ENCODE results near the gene SH3PXD2A.

Gene SH3PXD2A

GRCh38 chr10:103881416-103882284 lies 26.3 kb upstream of the SH3PXD2A start:
- Histone ChIP-seq H3K79me2 (ENCODE audit: insufficient read depth, low read depth) (no peaks in the 10 kb centered on the region), H3K4me1 (ENCODE audit: low read depth, poor library complexity, severe bottlenecking) (no peaks in the 10 kb centered on the region), H3K9ac (no peak overlapping the region), H3K27me3 (ENCODE audit: insufficient read depth, low read depth) (no peaks in the 10 kb centered on the region), H4K20me1 (ENCODE audit: insufficient read depth) (no peaks in the 10 kb centered on the region), H2AFZ (ENCODE audit: low read depth) (no peak overlapping the region), H3K4me2 (no peak overlapping the region), H3K36me3 (ENCODE audit: insufficient read depth) (no peaks in the 10 kb centered on the region), H3K27ac (no peak overlapping the region), H3K4me3 (IDR thresholded peaks at IDR 0.05; ENCODE audit: insufficient read depth, low read depth, low read length) (no peak overlapping the region)
- no peak for TF ChIP-seq CTCF (conservative IDR thresholded peaks at IDR 0.05; ENCODE audit: low read depth, low read length)

GRCh38 chr10:103879831-103880230 lies 24.5 kb upstream of the SH3PXD2A start:
- TF ChIP-seq CTCF (conservative IDR thresholded peaks at IDR 0.05; ENCODE audit: low read depth, low read length): no peak

GRCh38 chr10:103879409-103879808 lies 24.0 kb upstream of the SH3PXD2A start:
- Histone ChIP-seq H3K4me1 (ENCODE audit: low read depth, poor library complexity, severe bottlenecking) (no peaks in the 10 kb centered on the region), H3K27me3 (ENCODE audit: insufficient read depth, low read depth) (no peaks in the 10 kb centered on the region), H3K9ac (no peak overlapping the region), H3K4me3 (IDR thresholded peaks at IDR 0.05; ENCODE audit: insufficient read depth, low read depth, low read length) (no peak overlapping the region), H2AFZ (ENCODE audit: low read depth) (no peak overlapping the region), H3K27ac (no peak overlapping the region), H3K36me3 (ENCODE audit: insufficient read depth) (no peaks in the 10 kb centered on the region), H3K4me2 (no peak overlapping the region), H3K79me2 (ENCODE audit: insufficient read depth, low read depth) (no peaks in the 10 kb centered on the region), H4K20me1 (ENCODE audit: insufficient read depth) (no peaks in the 10 kb centered on the region)
- no peak for TF ChIP-seq CTCF (conservative IDR thresholded peaks at IDR 0.05; ENCODE audit: low read depth, low read length)

More at GRCh38 chr10:103879831-103880230, 24.5 kb upstream of the SH3PXD2A start:
- no peak overlapping the region for H3K9ac ChIP-seq
- no peaks in the 10 kb centered on the region for H3K27me3 ChIP-seq (ENCODE audit: insufficient read depth, low read depth)
- no peaks in the 10 kb centered on the region for H3K79me2 ChIP-seq (ENCODE audit: insufficient read depth, low read depth)
- H2AFZ ChIP-seq (ENCODE audit: low read depth): no peak overlapping the region
- H3K4me1 ChIP-seq (ENCODE audit: low read depth, poor library complexity, severe bottlenecking): no peaks in the 10 kb centered on the region
- no peak overlapping the region for H3K27ac ChIP-seq
- H3K4me2 ChIP-seq: no peak overlapping the region
- H3K36me3 ChIP-seq (ENCODE audit: insufficient read depth): no peaks in the 10 kb centered on the region
- no peaks in the 10 kb centered on the region for H4K20me1 ChIP-seq (ENCODE audit: insufficient read depth)
- H3K4me3 ChIP-seq (IDR thresholded peaks at IDR 0.05; ENCODE audit: insufficient read depth, low read depth, low read length): no peak overlapping the region

- H3K9ac ChIP-seq: no peak overlapping the region
- H3K27ac ChIP-seq: no peak overlapping the region
- no peak overlapping the region for H3K4me3 ChIP-seq (IDR thresholded peaks at IDR 0.05; ENCODE audit: insufficient read depth, low read depth, low read length)
- H3K36me3 ChIP-seq (ENCODE audit: insufficient read depth): no peaks in the 10 kb centered on the region
- H3K4me1 ChIP-seq (ENCODE audit: low read depth, poor library complexity, severe bottlenecking): no peaks in the 10 kb centered on the region
- no peaks in the 10 kb centered on the region for H4K20me1 ChIP-seq (ENCODE audit: insufficient read depth)
- no peak for TF ChIP-seq CTCF (conservative IDR thresholded peaks at IDR 0.05; ENCODE audit: low read depth, low read length)
- no peaks in the 10 kb centered on the region for H3K79me2 ChIP-seq (ENCODE audit: insufficient read depth, low read depth)
- no peak overlapping the region for H2AFZ ChIP-seq (ENCODE audit: low read depth)
- no peak overlapping the region for H3K4me2 ChIP-seq
- no peaks in the 10 kb centered on the region for H3K27me3 ChIP-seq (ENCODE audit: insufficient read depth, low read depth)
Measured at GRCh38 chr10:103877861-103878260, 22.5 kb upstream of the SH3PXD2A start.

Data from KMS-11 (cell line).